Measurements from ENCODE around the gene DBNL.

DBNL gene

GRCh38 chr7:44101303-44101965, 56.9 kb downstream of the DBNL start:
- no peak for DNase-seq

DNA sequence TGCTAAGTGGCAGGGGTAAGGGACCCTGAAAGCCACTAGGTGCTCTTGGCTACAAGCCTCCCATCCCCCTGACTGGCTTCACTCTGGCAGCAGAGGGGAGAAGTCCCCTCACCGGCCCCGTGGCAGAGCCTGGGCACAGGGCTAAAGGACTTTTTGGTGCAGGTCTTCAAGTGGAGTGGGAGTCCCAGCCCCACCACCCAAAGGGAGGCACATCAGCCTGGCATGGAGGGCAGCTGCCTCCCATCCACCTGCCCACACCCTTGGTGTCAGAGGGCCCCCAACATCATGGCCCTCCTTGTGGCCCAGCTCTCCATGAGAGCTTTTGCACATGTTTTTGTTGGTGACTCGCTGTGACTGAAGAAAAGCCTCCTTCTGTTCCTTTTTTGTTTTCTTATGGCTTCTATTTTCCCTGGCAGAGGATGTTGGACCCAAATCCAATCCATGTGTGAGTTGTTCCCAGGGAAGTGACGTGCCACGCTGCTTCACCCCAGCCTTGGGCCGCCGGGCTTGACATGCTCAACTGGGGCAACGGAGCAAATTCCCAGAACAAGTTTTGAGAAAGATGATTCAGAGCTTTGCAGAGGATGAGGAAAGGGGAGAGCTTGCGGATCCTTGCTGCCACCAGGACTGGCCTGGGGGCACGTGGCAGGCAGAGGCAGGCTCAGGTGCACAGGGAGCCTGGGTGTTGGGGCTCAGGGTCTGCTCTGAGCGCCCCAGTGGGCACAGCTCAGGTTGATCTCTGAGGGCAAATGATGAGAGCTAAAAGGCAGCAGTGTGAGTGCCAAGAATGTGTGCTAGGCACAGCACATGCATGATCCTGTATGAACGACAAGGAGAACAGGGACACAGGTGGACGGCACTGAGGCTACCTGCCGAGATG, 57.7 kb downstream of the DBNL start:
- DNase-seq: no peak

DNA sequence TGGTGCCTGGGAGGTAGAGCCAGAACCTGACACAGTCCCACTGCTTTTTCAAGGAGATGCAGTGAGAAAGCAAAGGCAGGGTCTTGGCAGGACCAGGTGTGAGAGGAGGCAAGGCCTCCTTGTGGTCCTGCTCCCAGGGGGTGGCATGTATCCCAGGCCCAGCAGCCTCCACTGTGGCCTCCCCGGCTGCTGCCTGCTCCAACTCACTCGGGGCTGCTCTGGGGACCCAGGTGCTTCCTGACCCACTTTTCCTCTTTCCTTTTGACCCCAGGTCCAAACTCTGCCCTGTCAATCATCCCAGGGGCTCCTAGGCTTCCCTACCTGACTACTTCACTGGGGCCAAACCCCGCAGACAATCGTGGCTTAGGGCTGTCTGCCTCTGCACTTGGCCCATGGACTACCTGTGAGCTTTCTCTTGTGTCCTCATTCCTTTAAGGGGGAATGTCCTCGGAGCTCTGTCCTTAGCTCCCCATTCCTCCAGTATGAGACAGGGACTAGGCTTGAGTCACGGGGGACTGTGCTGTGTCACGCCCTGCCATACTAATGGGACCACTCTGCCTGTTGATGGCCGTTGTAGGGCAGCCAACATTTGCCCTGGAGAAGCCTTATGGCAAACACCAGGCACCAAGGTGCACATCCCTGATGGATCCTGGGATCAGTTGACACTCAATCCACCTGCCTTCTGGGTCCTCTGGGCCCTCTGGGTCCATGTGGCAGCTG, 58.5 kb downstream of the DBNL start:
- no peak for DNase-seq

GRCh38 chr7:44103566-44103922, 59.0 kb downstream of the DBNL start:
- no peak for DNase-seq

GRCh38 chr7:44103923-44104859, 59.7 kb downstream of the DBNL start, which contains the start of gene AEBP1:
Gene AEBP1, plus strand, starts transcription at chr7:44104345. Its CDS starts 321 bp downstream, at chr7:44104666.
- DNase-seq: peak; percentile 66

GRCh38 chr7:44104860-44105771, 60.6 kb downstream of the DBNL start:
- DNase-seq: no peak

DNA sequence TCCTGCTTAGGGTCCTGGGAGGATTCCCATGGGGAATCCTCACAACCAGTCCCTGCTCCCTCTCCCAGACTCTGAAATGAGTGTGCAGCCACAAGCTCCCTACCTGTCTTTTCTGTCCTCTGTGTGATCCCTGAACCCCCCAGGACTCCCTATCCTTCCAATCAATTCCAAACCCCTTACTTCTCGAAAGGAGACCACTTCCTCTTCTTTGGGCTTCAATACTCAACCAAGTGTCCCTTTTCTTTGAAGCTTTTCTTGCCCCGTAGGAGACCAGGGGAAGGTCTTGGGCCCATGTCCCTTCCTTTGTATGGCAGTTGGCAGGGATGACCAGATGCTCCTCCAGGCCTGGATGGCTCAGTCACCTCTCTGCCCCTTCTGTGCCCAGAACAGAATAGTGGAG, 61.3 kb downstream of the DBNL start:
- DNase-seq: no peak

DNA sequence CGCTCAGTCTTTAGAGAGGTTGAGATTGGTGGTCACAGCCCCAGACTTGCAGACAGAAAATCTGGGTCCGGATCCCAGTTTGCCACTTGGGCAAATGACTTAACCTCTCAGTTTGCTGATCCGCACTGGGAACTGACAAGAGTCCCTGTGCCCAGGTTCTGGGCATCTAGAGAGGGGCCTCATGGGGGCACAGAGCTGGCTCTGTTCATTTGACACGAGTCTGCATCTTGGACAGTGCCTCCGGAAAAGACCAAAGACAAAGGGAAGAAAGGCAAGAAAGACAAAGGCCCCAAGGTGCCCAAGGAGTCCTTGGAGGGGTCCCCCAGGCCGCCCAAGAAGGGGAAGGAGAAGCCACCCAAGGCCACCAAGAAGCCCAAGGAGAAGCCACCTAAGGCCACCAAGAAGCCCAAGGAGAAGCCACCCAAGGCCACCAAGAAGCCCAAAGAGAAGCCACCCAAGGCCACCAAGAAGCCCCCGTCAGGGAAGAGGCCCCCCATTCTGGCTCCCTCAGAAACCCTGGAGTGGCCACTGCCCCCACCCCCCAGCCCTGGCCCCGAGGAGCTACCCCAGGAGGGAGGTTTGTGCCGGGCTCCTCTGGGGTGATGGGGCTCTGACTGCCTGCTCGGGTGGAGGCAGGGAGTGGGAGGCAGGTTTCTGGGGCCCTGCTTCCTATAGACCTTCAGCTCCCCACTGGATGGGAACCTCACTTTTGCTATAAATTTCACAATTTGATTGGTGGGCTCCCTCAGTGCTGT, 62.0 kb downstream of the DBNL start:
- no peak for DNase-seq

- DNase-seq: no peak
Measured at GRCh38 chr7:44107116-44107960, 62.8 kb downstream of the DBNL start.

GRCh38 chr7:44107961-44108767, 63.7 kb downstream of the DBNL start:
- no peak for DNase-seq

DNA sequence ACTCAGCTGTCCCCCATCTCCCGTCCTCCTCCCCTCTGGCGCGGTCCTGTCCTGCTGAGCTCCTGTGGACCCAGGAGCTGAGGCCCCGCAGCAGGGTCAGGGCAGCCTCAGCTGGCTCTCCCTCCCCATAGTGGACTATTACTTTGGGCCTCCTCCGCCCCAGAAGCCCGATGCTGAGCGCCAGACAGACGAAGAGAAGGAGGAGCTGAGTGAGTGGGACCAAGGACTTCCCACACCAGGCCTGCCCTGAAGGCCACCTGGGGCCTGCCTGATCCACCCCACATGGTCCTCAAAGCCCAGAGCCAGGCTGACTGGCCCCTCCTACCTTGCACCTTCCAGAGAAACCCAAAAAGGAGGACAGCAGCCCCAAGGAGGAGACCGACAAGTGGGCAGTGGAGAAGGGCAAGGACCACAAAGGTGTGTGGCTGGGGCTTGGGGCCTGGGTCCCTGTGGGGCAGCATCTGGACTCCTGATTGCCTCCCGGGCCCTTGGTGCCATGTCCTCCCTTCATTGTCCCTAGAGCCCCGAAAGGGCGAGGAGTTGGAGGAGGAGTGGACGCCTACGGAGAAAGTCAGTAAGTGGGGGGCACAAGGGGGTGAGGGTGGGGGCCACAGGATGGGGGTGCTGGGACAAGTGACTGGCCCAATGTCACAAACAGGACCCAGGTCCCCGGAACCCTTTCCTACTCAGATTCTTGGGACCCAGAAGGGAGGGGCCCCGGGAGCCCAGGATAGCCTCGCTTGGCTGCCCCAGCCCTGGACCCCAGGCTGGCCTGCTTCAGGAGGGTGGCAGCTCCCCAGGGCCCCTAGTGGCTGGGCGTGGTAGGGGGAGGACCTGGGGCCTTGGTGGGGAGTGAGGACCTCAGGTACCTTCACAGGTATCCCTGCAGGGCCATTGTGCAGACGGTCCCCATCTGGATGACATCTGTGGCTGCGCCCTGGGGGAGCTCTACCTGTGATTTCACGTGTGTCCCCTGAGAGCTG, 64.6 kb downstream of the DBNL start:
- no peak for DNase-seq

DNA sequence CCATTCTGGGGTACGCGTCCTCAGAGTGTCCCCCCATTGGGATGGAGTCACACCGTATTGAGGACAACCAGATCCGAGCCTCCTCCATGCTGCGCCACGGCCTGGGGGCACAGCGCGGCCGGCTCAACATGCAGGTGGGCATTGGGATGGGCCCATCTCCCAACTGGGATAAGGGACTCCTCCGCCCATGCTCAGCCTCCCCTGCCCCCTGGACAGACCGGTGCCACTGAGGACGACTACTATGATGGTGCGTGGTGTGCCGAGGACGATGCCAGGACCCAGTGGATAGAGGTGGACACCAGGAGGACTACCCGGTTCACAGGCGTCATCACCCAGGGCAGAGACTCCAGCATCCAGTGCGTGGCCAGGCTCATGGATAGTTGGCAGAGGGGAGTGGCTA, 65.5 kb downstream of the DBNL start:
- no peak for DNase-seq

GRCh38 chr7:44110719-44111635, 66.5 kb downstream of the DBNL start:
- DNase-seq: no peak
